NCI-H1694 treated with DMSO at 0.1 percent for 48 hours (cell line): ENCODE results near the gene SEC22A.

Experiments
- DNase-seq: peaks from one replicate; lab custom pipeline; 2025; lab: John Stamatoyannopoulos, UW

SEC22A gene

GRCh38 chr3:123287962-123288302 is 86.2 kb downstream of the SEC22A start:
- DNase-seq = no peak

DNA sequence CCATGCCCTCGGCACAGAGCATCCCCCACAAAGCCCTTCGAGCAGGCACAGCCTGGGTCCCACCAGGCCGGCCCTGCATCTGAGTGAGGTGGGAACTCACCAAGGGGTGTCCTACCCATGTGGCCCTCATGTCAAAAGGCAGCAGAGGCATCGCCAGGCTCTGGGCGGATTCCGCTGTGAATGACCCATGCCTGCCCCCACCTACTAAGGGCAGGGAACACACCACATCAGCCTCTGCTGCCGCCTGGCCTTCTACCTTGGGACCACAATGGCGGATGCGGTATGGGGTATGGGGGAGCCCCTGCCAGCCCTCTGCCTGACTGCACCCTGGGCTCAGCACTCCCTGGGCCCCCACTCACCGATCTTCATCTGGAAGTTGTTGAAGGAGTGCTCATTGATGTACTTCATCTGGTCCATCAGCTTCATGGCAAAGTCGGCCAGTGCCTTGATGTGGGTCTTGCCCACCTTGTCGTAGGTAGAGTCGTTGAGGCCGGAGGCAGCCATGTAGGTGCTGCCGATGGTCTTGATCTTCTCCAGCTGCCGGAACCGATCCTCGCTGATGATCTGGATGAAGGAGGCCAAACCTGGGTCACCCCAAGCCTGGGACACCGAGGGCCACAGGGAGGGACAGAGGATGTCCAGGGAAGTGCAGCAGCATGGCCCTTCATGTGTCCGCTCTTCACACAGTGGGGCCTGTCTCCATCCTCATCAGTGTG is 87.8 kb downstream of the SEC22A start:
- no peak for DNase-seq

DNA sequence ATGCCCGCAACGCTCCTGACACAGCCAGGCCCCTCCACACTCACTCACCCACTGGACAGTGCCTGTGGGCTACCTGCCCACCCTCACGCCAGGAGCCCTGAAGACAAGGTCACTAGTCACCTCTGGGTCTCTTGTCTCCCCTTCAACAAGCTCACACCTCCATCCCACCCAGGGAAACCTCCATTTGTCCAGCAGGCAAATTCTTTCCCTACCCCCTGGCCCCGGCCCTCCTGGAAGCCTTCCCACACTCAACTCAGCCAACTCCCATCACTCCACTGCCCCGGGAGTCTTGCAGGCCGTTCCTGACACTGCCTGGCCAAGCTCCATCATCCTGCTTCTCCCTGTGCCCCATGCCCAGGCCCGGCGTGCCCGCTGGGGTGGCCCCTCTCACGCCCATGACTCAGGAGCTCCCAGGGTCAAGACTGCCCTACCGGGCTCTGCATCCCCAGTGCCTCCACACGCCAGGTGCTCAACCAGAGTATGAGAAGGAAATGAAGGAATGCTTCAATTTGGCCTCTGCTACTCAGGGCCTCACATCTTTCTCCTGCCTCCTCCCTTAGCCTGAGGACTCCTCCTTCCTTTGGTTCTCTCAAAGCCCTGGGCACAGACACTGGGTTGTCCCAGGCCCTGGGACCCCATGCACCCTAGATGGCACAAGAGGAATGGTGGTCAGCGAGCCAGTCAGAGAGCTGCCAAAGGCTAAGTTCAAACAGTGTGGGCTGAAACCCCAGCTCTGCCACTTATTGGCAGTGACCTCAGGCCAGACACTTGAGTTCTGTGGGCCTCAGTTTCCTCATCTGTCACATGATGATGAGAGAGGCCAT is 88.6 kb downstream of the SEC22A start:
- DNase-seq = no peak

DNA sequence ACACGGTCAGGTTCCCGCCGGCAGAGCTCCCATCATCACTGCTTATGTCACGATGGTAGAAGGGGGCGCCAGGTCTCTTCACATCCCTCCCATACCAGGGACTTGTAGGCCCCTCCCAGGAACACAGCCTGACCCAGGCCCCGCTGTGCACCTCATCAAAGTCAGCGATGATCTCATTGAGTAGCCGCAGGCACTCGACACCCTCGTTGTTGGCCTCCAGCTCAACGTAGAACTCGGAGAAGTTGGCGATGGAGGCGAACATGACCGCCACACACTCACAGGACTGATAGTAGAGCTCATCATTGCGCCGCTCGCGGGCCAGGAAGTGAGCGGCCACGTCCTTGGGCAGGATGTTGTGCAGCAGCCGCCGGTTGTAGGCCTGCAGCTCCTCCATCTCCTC is 89.2 kb downstream of the SEC22A start:
- no peak for DNase-seq

- no peak for DNase-seq
Observed at GRCh38 chr3:123291404-123291803, 89.7 kb downstream of the SEC22A start.

DNA sequence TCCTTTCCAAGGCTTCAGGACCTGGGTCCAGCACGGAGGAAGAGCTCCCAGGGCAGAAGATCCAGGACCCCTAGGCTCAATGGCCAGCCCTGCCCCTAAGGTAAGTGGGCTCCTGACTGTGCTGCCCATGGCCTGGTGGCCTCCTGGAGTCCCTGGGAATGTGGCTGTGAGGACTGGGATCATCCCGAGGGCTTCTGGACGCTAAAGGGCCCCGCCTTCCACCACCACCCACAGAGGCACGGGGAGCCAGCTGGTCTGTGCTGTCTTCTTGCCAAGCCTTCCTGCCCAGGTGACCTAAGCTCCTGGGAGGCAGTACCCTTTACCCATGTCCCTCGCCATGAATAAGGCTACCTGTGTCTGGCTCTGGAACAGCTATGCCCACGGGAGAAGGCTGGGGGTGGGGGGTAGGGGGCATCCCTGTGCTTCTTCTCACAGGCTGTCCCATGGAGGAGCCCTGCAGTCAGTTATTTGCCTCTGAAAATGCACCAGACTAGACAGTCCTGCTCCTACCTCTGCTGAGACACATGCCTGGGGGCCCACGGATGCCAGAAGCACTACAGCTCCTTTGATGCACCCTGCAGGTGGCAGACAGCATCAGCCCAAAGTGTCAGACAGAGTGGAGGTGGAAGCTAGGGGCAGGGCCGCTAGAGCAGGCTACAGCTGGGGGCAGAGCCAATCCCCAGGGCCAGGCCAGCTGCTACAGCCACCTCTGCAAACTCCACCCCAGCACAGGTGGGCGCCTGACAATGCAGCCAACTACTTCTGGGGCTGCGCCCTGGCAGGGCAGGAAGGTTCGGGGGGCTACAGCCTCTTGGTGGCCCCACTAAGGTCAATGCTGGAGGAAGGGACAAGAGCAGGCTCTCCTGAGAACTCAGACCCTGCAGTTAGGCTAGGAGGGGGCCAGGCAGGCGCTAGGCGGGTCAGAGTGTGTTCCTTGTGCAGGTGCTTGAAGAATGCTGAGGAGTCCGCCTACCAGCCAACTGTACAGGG is 90.9 kb downstream of the SEC22A start:
- no peak for DNase-seq

DNA sequence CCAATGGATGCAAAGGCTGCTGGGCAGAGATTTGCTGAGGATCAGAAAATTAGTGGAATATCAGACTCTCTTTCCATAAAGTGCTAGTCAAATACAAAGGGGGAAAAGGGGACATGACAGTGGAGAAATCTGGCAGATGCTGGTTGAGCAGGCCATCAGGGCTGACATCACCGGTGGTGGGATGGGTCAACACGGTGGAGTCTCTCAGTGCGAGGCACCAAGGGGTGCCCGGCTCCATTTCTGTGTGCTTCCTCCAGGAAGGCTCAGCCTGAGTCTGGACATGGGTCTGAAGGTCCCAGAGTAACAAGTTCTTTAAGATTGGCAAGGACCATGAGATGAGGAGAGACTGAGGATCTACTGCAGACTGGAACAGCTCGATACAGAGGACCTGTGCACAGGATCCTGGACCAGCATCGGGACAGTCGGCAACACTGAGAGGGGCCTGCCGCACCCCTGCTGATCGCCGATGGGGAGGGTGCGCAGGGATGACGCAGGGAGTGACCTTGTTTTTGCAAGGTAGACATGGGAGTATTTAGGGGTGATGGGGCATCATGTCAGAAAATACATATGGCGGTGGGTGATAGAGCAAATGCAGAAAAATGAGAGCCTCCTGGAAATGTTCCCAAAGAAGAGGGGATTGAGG is 92.7 kb downstream of the SEC22A start:
- no peak for DNase-seq

DNA sequence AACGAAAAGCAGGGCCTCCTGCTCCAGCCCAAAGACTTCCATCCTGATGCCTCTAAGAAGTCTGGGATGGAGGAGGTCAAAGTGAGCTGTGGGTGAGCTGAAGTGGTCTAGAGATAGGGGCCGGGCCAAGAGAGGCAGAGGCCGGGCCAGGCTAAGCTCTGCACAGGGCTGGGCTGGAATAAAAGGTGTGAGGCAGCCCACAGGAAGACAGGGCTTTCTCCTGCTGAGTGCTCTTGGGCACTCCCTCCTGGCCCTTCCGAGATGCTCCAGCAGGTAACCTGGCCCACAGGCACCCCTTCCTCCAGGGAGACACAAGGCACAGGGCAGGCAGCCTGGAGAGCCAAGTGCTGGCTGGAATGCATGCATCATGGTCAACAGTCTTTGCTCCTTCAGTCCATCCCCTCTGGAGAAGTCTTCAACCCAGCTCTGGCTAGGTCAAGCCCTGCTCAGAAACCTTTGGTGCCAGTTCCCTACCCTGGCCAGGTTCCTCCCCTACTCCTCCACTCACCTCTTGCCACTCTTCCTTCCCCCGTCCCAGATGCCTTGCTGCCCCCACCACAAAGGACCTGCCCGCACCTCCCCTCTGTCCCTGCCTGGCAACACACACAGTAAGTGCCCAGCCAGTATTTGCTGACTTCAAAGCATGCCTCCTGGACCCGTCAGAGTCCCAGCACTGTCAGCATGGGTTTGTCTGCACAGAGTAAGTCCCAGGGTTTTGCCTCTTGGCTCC is 93.6 kb downstream of the SEC22A start:
- DNase-seq = no peak

- no peak for DNase-seq
Observed at GRCh38 chr3:123295901-123296250, 94.1 kb downstream of the SEC22A start.

GRCh38 chr3:123296261-123296660 is 94.5 kb downstream of the SEC22A start:
- no peak for DNase-seq

GRCh38 chr3:123296836-123297626 is 95.3 kb downstream of the SEC22A start:
- DNase-seq = no peak

GRCh38 chr3:123297627-123297899 is 95.8 kb downstream of the SEC22A start:
- DNase-seq = no peak

GRCh38 chr3:123298903-123299302 is 97.2 kb downstream of the SEC22A start:
- DNase-seq = no peak

DNA sequence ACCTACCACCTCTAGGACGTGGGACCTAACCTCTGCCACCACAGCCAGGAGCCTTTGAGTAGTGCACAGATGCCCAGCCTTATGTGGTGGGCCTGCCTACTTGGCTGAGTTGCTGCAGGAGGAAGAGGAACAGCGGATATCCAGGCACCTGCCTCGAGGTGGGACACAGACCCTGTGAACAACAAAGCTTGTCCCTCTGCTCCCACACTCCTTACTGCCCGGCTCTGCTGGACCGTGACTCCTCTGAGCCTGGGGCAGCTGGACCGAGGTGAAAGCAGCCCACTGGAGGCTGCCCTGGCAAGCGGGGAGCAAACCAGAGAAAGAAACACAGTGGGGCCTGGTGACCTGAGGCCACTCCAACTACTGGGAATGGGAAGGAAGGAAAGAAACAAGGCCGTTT is 97.8 kb downstream of the SEC22A start:
- DNase-seq = no peak

GRCh38 chr3:123300056-123300455 is 98.3 kb downstream of the SEC22A start:
- DNase-seq = no peak

DNA sequence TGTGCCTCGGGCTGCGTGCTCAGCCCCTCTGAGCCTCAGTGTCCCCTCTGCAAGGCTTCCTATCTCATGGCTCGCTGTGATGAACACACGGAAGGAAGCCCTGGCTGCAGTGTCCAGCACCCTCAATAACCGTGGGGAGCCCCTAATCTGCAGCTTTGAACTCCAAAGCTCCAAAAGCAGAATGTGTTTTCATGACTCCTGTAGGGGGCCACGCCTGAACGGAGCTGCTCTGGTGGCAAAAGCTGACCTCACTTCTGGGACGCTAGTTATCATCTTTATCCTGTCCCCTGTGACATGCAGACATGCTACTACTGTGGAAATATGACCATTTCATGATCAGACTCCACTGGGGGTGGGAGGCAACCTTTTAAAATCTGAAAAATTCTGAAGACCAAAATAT is 98.8 kb downstream of the SEC22A start:
- DNase-seq = no peak

DNA sequence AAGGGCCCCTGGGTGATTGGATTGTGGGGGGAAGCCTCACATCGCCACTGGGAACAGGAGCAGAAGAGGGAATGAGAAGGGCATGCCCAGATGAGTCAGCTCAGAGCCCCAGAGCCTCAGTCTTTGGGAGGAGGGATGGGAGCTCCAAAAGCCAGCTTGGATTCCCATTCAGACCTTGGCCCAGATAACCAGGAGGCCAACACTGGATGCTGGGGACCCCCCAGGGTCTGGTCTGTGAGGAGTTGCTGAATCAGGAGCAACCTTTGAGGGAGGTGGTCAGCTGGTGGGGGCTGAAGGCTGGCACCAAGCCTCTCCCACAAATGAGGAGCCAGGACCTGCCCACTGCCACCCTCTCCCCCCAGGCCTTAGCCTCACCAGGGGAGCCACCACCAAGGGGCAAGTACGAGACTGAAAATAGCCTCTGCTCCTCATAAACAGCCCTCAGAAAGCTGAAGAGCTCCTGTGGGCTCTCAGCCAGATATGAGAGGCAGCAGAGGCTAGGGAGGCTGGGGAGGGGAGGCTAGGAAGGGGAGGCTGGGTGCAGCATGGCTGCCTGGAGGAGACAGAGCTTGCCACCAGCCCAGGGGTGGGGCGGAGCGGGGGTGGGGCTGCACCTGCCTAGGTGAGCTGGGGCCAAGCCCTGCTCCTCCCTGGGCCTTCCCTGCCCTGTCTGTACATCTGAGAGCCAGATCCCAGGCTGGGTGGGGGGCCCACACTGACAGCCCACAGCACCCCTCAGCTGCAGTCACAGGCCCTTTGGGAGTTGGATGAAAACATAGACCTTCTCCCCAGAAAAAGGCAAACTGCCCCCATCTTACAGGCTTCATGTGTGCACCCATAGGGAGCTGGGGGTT is 99.8 kb downstream of the SEC22A start:
- no peak for DNase-seq

- DNase-seq = no peak
Observed at GRCh38 chr3:123302961-123303360, 101.2 kb downstream of the SEC22A start.

- DNase-seq = no peak
Observed at GRCh38 chr3:123303976-123304560, 102.3 kb downstream of the SEC22A start.
